ENCODE data around the gene PHKB. TPM values are rescaled to one million over a fixed set of nuclear protein-coding genes. Genes with fewer than 3 reads are reported as not detected.

The PHKB gene
- total RNA-seq, 1 donor, result 104 TPM

GRCh38 chr16:47711809-47712208, 250.7 kb downstream of the PHKB start:
- no peak for DNase-seq (ENCODE audit: low read depth)
- TF ChIP-seq CTCF (IDR thresholded peaks at IDR 0.05; ENCODE audit: insufficient read depth, low read depth, low read length), result no peak
- no peak overlapping the region for H3K4me3 ChIP-seq (ENCODE audit: low read depth, low read length)

- TF ChIP-seq CTCF (IDR thresholded peaks at IDR 0.05; ENCODE audit: insufficient read depth, low read depth, low read length), result no peak
- no peak overlapping the region for H3K4me3 ChIP-seq (ENCODE audit: low read depth, low read length)
- DNase-seq (ENCODE audit: low read depth), result no peak
Measured at GRCh38 chr16:47712276-47713224, 251.4 kb downstream of the PHKB start.

- DNase-seq (ENCODE audit: low read depth), result peak; percentile 90
- no peak for TF ChIP-seq CTCF (IDR thresholded peaks at IDR 0.05; ENCODE audit: insufficient read depth, low read depth, low read length)
- no peak overlapping the region for H3K4me3 ChIP-seq (ENCODE audit: low read depth, low read length)
Measured at GRCh38 chr16:47713225-47713595, 252.1 kb downstream of the PHKB start.

- no peak overlapping the region for H3K4me3 ChIP-seq (ENCODE audit: low read depth, low read length)
- DNase-seq (ENCODE audit: low read depth), result peak; percentile 10
- no peak for TF ChIP-seq CTCF (IDR thresholded peaks at IDR 0.05; ENCODE audit: insufficient read depth, low read depth, low read length)
Measured at GRCh38 chr16:47715442-47716083, 254.4 kb downstream of the PHKB start.

- TF ChIP-seq CTCF (IDR thresholded peaks at IDR 0.05; ENCODE audit: insufficient read depth, low read depth, low read length), result no peak
- no peak overlapping the region for H3K4me3 ChIP-seq (ENCODE audit: low read depth, low read length)
- peak; percentile 29 for DNase-seq (ENCODE audit: low read depth)
Measured at GRCh38 chr16:47716571-47716970, 255.4 kb downstream of the PHKB start.

- no peak overlapping the region for H3K4me3 ChIP-seq (ENCODE audit: low read depth, low read length)
- no peak for DNase-seq (ENCODE audit: low read depth)
- no peak for TF ChIP-seq CTCF (IDR thresholded peaks at IDR 0.05; ENCODE audit: insufficient read depth, low read depth, low read length)
Measured at GRCh38 chr16:47719713-47720112, 258.6 kb downstream of the PHKB start.
